Gastroesophageal sphincter (tissue), 4 donors: Measurements from ENCODE around the gene CLSTN1. TPM values are rescaled to one million over a fixed set of nuclear protein-coding genes. Genes with fewer than 3 reads are reported as not detected.
"Not testable (repeated sequence)": the region's sequence is repeated elsewhere in the genome, so short reads cannot be mapped to it uniquely, and the experiment has no call there.

Experiments used
- ATAC-seq: fragments of 150-250 bp; one replicate; pipeline ENCODE4 v1.9.1; 2016; ENCODE audit warnings: mild to moderate bottlenecking, moderate library complexity
- H3K27ac ChIP-seq, 4 donors: fragments of 200-600 bp; sonication (generic) in 3 of 4; 1 replicate in 3 of 4; 2 replicates in 1 of 4; pipeline ENCODE4 v1.5.1; 2016 to 2019
- H3K27me3 ChIP-seq: fragments of 200-600 bp; sonication (generic); one replicate; pipeline ENCODE4 v1.5.1; 2019
- H3K36me3 ChIP-seq, 2 donors: fragments of 200-600 bp; sonication (generic); one replicate each; pipeline ENCODE4 v1.5.1; 2019; ENCODE audit warnings: control low read depth in 1 of 2
- H3K4me1 ChIP-seq, 3 donors: fragments of 200-600 bp; sonication (generic); 1 replicate in 2 of 3; 2 replicates in 1 of 3; pipeline ENCODE4 v1.5.1; 2016 to 2019; ENCODE audit warnings: control low read depth in 2 of 3
- H3K4me3 ChIP-seq, 2 donors: fragments of 200-600 bp; sonication (generic); one replicate each; pipeline ENCODE4 v1.5.1; 2019; ENCODE audit warnings: mild to moderate bottlenecking in 1 of 2, moderate library complexity in 1 of 2
- H3K9me3 ChIP-seq, 3 donors: fragments of 200-600 bp; sonication (generic); one replicate each; pipeline ENCODE4 v1.5.1; 2017 to 2019; ENCODE audit warnings: control low read depth in 2 of 3
- CTCF ChIP-seq, 4 experiments: fragments of 200-600 bp in 2 of 4; fragments of 450-650 bp in 2 of 4; sonication (generic) in 1 of 4; IDR thresholded peaks; one replicate each; pipeline ENCODE4 v1.5.1; 2017 to 2019; ENCODE audit warnings: antibody characterized with exemption in 4 of 4, mild to moderate bottlenecking in 2 of 4, moderate library complexity in 2 of 4
- EP300 ChIP-seq: sonication (generic); formaldehyde crosslinking; IDR thresholded peaks from one replicate; pipeline ENCODE4 v1.6.1; 2017; ENCODE audit warnings: antibody characterized with exemption, mild to moderate bottlenecking
- POLR2A ChIP-seq, 2 donors: fragments of 450-650 bp; IDR thresholded peaks; one replicate each; pipeline ENCODE4 v1.6.1; 2017; ENCODE audit warnings: antibody characterized with exemption in 2 of 2, mild to moderate bottlenecking in 2 of 2, moderate library complexity in 1 of 2
- POLR2AphosphoS5 ChIP-seq: sonication (generic); formaldehyde crosslinking; IDR thresholded peaks from one replicate; pipeline ENCODE4 v1.6.1; 2017; ENCODE audit warnings: antibody characterized with exemption
- WGBS, 2 donors: methylation state at CpG; one replicate each; pipeline ENCODE4 v1.1.5; 2018; ENCODE audit warnings: low coverage in 1 of 2; 5-methylcytosine and 5-hydroxymethylcytosine counted together
- total RNA-seq, 4 donors: library from RNA; depleted of rRNA; stranded (reverse); fragments of >200 nt; gene quantifications; one replicate each; pipeline ENCODE4 v1.1.0, GENCODE V29; 2016

The CLSTN1 gene
- total RNA-seq, 4 donors from 2014 or later, result 45.1 to 95.4 (median 58.7) TPM

- Histone ChIP-seq H3K36me3 (peaks cover 0 to 98% of the 10 kb centered on the region in 2 donors), H3K27ac (no peak overlapping the region), H3K4me3 (no peak overlapping the region), H3K4me1 (peaks cover 0 to 12% (median 0%) of the 10 kb centered on the region in 3 donors), H3K9me3 (no peaks in the 10 kb centered on the region), H3K27me3 (no peaks in the 10 kb centered on the region)
- TF ChIP-seq EP300 (no peak), CTCF (IDR thresholded peaks at IDR 0.05) (no peak)
- WGBS, 2 donors, result 98% methylated on average over 8 of the region's 14 CpGs; no CpG with 5 or more reads in 1 of the 2 donors
- ATAC-seq, result no peak
These were observed 74.4 kb downstream of the CLSTN1 start for GRCh38 chr1:9749361-9749760.

GRCh38 chr1:9748391-9748790, 75.4 kb downstream of the CLSTN1 start:
- WGBS, 2 donors, result 90 to 100% methylated on average over 1 to 9 of the region's 9 CpGs
- H3K4me1 ChIP-seq, H3K27me3 ChIP-seq, H3K27ac ChIP-seq, ATAC-seq, H3K4me3 ChIP-seq, H3K9me3 ChIP-seq: not testable (repeated sequence)
- peaks cover 0 to 98% of the 10 kb centered on the region in 2 donors for H3K36me3 ChIP-seq

GRCh38 chr1:9746651-9747050, 77.1 kb downstream of the CLSTN1 start:
- TF ChIP-seq POLR2AphosphoS5 (no peak), POLR2A (IDR thresholded peaks at IDR 0.05) (no peak), EP300 (no peak), CTCF (IDR thresholded peaks at IDR 0.05) (no peak)
- H3K9me3 ChIP-seq, result no peaks in the 10 kb centered on the region
- H3K27me3 ChIP-seq, result no peaks in the 10 kb centered on the region
- peaks cover 0 to 100% of the 10 kb centered on the region in 2 donors for H3K36me3 ChIP-seq
- H3K27ac ChIP-seq, result no peak overlapping the region
- 83 to 85% methylated on average over 3 to 7 of the region's 7 CpGs for WGBS, 2 donors
- H3K4me1 ChIP-seq, result no peaks in the 10 kb centered on the region
- ATAC-seq, result no peak
- no peak overlapping the region for H3K4me3 ChIP-seq

- no peak for TF ChIP-seq EP300
- TF ChIP-seq POLR2A (IDR thresholded peaks at IDR 0.05), result no peak
- no peak for TF ChIP-seq POLR2AphosphoS5
- no peak for TF ChIP-seq CTCF (IDR thresholded peaks at IDR 0.05)
- WGBS, 2 donors, result 87 to 100% methylated on average over 1 to 3 of the region's 3 CpGs
- H3K36me3 ChIP-seq, result peaks cover 0 to 100% of the 10 kb centered on the region in 2 donors
- ATAC-seq, result no peak
- H3K4me1 ChIP-seq, result no peaks in the 10 kb centered on the region
- no peaks in the 10 kb centered on the region for H3K9me3 ChIP-seq
- no peak overlapping the region for H3K27ac ChIP-seq
- no peak overlapping the region for H3K4me3 ChIP-seq
- no peaks in the 10 kb centered on the region for H3K27me3 ChIP-seq
These were observed 77.6 kb downstream of the CLSTN1 start for GRCh38 chr1:9746211-9746610.

GRCh38 chr1:9744106-9744799, 79.5 kb downstream of the CLSTN1 start:
- Histone ChIP-seq H3K4me3 (no peak overlapping the region), H3K9me3 (no peaks in the 10 kb centered on the region), H3K27me3 (no peaks in the 10 kb centered on the region), H3K27ac (no peak overlapping the region), H3K36me3 (peaks cover 0 to 100% of the 10 kb centered on the region in 2 donors), H3K4me1 (no peaks in the 10 kb centered on the region)
- WGBS, 2 donors, result 89 to 94% methylated on average over 7 to 8 of the region's 28 CpGs
- no peak for ATAC-seq
- TF ChIP-seq CTCF (IDR thresholded peaks at IDR 0.05) (no peak), POLR2AphosphoS5 (no peak), POLR2A (IDR thresholded peaks at IDR 0.05) (no peak), EP300 (no peak)
